Stimulated activated CD4-positive, alpha-beta T cell treated with anti-CD3 and anti-CD28 coated beads, TNF-alpha, amount 100 ng/mL, for 1 hour (primary cell): ENCODE measurements around the gene MYH10.
"Not testable (repeated sequence)": the region's sequence is repeated elsewhere in the genome, so short reads cannot be mapped to it uniquely, and the experiment has no call there.

Experiments
- DNase-seq, 3 donors: peaks; one replicate each; pipeline ENCODE4 v3.0.0-alpha.2; 2020; ENCODE audit warnings: low read depth in 3 of 3, low spot score in 1 of 3

The MYH10 gene

GRCh38 chr17:8558144-8558543 lies 72.4 kb downstream of the MYH10 start:
- DNase-seq = no peak

- no peak for DNase-seq
Observed at GRCh38 chr17:8557176-8557806, 73.2 kb downstream of the MYH10 start.

DNA sequence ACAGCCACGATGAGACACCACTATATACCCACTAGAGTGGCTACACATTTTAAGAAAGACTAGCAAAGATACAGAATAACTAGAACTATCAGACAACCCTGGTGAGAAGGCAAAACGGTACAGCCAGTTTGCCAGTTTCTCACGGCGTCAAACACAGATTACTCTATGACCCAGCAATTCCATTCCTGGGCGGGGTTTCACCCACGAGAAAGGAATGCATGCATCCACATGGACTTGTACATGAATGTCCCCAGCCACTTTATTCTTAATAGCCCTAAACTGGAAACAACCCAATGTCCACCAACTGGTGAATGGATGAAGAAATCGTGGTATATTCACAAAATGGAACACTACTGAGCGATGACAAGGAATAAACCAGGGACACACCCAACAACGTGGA lies 74.5 kb downstream of the MYH10 start:
- DNase-seq = no peak

GRCh38 chr17:8555062-8555461 lies 75.5 kb downstream of the MYH10 start:
- no peak for DNase-seq

DNA sequence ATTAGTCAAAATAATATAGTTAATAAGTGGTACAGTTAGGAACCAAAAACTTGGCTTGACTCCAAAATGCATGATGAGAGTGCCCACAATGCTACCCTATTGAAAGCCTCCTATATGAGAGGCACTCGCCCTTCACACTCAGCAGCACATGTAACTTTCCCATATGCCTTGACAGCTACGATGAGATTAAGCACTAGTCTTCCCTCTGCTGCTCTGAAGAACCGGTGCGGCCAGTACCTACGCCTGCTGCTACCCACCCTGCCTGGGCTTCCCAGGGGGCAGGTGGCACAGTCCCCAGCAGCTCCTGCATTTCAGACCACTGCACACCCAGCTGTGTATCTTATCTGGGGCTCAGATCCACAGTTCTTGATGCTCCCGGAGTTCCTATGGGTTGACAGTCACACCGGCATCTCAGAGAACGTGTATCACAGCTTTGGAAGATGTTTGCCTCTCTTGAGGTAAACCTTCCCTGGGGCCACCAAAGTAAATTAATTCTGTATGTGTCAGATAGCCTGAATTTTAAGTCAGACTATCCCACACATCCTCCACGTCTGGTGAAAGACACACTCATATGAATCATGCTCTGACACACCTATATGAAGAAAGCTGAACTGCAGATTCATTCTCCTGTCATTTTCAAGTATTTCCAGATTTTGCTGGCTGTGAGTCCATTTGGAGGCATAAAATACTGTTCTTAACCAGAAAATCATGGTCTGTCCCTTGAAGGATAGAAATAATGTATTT lies 77.8 kb downstream of the MYH10 start:
- DNase-seq = no peak

DNA sequence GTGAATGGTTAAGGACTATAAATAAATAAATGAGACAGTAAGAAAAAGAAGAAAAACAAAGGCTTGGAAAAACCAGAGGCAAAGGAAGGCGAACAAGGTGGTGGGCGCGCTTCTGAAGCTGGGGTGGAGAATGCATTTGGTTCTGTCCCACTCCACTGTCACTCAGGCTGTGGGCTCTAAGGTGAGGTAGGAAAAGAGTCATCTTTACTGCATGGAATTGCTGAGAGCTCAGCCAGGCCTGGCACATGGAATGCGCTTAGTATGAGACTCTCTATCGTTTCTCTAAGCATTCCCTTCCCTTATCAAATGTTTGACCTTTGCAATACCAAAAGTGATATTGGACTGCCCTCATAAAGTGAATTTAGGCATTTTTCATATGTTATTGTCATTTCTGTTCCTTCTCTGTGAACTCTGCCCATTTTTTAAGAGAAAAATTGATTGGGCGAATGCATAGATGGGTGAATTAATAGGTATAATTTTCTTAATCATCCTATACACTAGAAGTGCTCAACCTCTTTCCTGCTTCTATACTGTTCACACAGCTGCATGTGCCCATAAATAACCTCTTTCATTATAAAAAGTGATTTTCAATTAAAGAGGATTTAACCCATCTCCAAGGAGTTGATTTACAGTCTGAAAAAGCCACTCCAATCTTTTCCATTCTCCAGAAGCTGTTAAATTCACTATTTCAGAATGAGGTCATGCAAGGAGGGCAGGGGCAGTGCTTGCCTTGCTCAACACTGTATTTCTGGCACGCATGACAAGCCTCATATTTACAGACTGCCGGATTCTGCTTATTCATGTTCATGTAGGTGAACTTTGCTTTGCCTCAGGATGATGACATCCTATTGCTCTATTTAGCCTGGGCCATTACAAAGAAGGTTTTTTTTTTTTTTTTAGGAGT lies 87.7 kb downstream of the MYH10 start:
- no peak for DNase-seq

- DNase-seq = not testable (repeated sequence)
Observed at GRCh38 chr17:8539976-8540375, 90.5 kb downstream of the MYH10 start.

DNA sequence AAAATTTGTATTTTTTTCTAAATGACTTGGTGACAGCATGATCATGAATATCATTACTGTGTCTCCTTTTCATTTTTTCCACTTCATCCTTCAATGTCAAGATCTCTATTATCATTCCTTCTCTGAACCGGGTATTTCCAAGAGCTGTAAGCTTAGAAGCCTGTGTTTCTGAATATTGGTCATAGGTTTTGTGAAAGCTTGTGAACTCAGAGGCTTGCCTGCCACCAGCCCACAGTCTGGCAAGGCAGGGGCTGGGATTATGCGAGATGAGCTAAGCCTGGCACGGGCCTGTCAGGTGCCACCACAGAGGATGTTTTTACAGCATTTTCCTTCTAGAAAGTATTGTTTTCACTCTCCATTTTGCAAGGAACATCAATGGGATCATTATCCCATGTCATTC lies 92.8 kb downstream of the MYH10 start:
- no peak for DNase-seq

GRCh38 chr17:8534498-8535188 lies 95.9 kb downstream of the MYH10 start:
- DNase-seq = no peak

DNA sequence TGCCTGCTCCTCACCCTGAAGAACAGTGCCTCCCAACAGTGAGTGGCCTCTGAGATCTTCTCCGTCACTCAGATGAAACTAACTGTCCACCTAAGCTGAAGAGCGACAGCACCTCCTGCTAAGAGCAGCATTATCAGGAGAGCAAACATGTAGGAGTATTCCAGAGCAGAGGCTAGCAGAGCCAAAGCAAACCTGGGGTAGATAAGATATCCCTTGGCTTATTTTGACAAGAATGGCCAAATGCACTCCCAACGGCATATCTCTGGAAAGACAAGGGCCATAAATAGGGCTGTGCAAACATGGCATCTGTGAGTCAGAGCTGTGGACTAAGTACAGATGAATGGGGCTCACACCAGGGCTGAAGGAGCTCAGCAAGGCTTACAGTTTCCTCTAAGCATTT lies 98.5 kb downstream of the MYH10 start:
- no peak for DNase-seq

DNA sequence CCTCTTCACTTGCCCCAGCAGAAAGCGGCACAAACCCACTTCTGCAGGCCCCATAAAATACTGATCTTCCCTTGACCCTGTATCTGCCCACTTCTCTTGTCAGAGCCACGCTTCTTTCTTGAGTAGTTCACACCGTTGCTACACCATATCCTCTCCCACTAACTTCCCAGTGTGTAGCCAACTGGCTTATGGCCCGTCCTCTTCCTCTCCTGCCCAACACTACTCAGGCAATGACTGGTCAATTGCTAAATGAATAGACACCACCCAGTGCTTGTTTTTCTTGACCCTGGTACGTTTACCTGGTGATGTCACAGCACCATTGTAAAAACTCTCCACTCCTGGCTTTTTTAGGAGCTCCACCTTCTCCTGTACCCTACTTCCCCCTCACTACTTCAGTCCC lies 107.9 kb downstream of the MYH10 start:
- no peak for DNase-seq

GRCh38 chr17:8520981-8521380 lies 109.5 kb downstream of the MYH10 start:
- DNase-seq = no peak

DNA sequence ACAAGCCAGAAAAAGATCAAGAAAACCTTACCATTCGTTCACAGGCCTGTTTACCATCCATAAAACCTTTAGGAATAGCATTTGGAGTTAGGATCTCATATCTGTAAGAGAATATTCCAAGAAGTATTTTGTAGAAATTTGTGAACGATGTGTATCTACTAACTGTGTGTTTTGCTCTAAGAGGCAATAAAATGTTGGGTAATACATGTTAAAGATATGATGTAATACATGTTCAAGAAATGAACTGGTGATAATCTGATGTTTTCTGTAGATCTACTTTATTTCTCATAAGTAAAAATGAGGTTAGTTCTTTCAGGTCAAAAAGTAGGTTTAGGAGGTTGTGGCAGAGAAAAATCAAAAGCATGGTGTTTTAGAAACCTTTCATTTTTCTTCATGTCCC lies 111.7 kb downstream of the MYH10 start:
- DNase-seq = no peak

- DNase-seq = no peak
Observed at GRCh38 chr17:8518326-8518725, 112.2 kb downstream of the MYH10 start.

DNA sequence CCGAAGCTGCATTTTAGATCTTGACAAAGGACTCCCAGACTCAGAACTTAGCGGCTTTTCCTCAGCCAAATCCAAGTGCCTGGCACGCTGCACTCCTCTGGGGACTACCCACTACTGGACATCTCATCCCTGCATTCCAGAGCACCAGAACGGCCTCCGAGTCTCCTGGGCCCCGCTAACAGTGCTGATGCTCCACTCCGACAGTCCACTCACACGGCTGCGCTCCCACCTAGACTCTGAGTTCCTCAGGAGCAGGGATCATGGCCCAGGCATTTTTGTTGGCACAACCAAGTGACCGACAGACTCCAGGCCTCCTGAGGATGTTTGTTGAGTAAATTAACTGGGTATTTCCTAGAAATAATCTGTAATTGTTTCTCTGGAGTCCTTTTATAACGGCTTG lies 115.7 kb downstream of the MYH10 start:
- DNase-seq = no peak

- DNase-seq = no peak
Observed at GRCh38 chr17:8506145-8506544, 124.4 kb downstream of the MYH10 start.

DNA sequence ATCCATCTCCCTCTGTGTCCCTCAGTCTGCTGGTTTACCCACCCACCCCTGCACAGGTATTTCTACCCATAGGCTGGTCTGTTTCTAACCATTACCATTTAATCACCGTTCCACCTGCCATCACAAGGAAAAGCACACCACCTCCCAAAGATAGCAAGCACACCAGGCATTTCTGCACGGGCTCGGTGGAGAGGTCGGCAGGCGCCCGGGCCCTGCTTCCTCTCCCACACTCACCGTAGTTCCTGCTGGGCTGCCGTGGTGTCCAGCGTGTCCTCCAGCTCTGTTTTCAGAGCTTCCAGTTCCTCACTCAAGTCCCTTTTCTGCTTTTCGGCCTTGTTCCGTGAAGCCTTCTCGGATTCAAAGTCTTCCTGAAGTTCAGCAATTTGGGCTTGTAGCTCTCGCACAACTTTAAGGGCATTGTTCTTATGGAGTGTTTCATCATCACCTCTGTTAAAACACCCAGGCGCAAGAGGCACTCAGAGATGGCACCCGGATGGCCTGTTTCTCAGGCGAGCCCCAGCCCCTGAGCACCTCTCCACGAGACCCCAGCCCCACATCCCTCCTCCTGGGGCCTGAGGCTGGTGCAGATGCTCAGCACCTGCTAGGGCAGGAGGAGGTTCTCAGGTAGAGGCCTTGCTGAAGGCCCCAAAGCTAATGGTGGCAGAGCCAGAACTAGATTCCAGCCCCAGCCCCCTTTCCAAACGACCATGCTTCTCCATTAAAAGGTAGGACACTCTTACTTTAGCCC lies 125.9 kb downstream of the MYH10 start:
- DNase-seq = no peak

- DNase-seq = no peak
Observed at GRCh38 chr17:8503807-8504206, 126.7 kb downstream of the MYH10 start.

DNA sequence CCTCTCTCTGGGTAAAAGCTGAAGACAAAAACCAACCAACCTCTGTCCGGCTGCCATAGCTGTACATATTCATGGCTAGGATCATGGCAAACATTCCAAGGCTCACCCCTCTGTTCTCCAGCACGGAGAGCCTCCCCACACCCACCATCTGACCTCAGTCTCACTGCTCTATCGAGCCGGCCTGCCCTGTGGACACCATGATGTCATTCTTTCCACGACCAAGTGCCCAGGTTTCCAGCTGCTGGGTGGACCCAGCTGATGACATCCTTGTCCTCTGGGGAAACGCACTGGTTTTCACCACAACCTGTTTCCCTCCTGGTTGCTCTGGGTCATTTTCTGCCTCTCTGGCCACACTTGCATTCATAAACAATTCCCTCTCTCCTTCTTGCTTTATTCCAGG lies 127.2 kb downstream of the MYH10 start:
- DNase-seq = no peak

DNA sequence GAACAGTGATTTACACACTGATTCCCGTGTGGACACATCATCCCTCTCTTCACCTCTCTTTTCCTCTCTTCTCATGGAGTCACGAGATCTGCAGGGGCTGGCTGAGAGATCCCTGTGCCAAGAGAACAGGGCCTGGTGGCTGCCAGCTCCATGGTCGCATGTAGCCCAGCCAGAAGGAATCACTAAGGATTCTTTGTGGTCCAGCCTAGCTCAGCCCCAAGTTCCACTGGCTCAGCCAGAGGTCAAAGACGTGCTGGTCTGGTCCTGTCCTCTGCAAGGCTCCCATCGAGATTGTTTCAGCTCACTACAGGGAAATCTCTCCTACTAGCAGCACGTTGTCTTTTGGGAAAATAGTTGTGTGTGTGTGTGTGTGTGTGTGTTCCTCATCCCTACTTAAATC lies 128.4 kb downstream of the MYH10 start:
- no peak for DNase-seq

GRCh38 chr17:8500609-8501008 lies 129.9 kb downstream of the MYH10 start:
- DNase-seq = no peak
